Ovary (tissue), 3 donors: ENCODE results near the gene BMERB1.

Experiments used
- CTCF ChIP-seq, 3 donors: fragments of 450-650 bp in 2 of 3; fragments of 200-600 bp in 1 of 3; IDR thresholded peaks; one replicate each; pipeline versions ENCODE4 v1.5.1 to v1.8.0; 2016 to 2022; ENCODE audit warnings: antibody characterized with exemption in 3 of 3, mild to moderate bottlenecking in 1 of 3
- EP300 ChIP-seq: sonication (generic); formaldehyde crosslinking; IDR thresholded peaks from one replicate; pipeline ENCODE4 v1.6.1; 2017; ENCODE audit warnings: antibody characterized with exemption
- donor health status: DM: no; HTN: no; CAD: no.

- TF ChIP-seq CTCF (IDR thresholded peaks at IDR 0.05) (no peak), EP300 (no peak)
Observed at GRCh38 chr16:15545544-15545943, 111.2 kb downstream of the BMERB1 start.
